ENCODE measurements around the gene PCDHGA4.
"Not testable (repeated sequence)": the region's sequence is repeated elsewhere in the genome, so short reads cannot be mapped to it uniquely, and the experiment has no call there.

PCDHGA4 gene

DNA sequence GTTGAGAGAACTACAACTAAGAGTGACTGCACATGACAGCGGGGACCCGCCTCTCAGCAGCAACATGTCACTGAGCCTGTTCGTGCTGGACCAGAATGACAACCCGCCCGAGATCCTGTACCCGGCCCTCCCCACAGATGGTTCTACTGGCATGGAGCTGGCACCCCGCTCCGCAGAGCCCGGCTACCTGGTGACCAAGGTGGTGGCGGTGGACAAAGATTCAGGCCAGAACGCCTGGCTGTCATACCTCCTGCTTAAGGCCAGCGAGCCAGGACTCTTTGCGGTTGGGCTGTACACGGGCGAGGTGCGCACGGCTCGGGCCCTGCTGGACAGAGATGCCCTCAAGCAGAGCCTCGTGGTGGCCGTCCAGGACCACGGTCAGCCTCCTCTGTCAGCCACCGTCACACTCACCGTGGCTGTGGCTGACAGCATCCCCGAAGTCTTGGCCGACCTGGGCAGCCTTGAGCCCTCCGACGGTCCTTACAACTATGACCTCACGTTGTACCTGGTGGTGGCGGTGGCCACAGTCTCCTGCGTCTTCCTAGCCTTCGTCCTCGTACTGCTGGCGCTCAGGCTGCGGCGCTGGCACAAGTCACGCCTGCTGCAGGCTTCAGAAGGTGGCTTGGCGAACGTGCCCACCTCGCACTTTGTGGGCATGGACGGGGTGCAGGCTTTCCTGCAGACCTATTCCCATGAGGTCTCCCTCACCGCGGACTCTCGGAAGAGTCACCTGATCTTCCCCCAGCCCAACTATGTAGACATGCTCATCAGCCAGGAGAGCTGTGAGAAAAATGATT is 29.8 kb downstream of the PCDHGA4 start:
- DNase-seq (ENCODE audit: low read depth in 2 of 2), result no peak

GRCh38 chr5:141387557-141388311 is 32.9 kb downstream of the PCDHGA4 start, which contains the start of gene PCDHGB4:
Gene PCDHGB4, plus strand, starts transcription at chr5:141387698. Its CDS starts 187 bp downstream, at chr5:141387885.
- DNase-seq (ENCODE audit: low read depth in 2 of 2), result not testable (repeated sequence)

GRCh38 chr5:141388661-141389060 is 33.8 kb downstream of the PCDHGA4 start:
- no peak for DNase-seq (ENCODE audit: low read depth in 2 of 2)

- no peak for DNase-seq (ENCODE audit: low read depth in 2 of 2)
Measured at GRCh38 chr5:141389153-141390042, 34.6 kb downstream of the PCDHGA4 start.

DNA sequence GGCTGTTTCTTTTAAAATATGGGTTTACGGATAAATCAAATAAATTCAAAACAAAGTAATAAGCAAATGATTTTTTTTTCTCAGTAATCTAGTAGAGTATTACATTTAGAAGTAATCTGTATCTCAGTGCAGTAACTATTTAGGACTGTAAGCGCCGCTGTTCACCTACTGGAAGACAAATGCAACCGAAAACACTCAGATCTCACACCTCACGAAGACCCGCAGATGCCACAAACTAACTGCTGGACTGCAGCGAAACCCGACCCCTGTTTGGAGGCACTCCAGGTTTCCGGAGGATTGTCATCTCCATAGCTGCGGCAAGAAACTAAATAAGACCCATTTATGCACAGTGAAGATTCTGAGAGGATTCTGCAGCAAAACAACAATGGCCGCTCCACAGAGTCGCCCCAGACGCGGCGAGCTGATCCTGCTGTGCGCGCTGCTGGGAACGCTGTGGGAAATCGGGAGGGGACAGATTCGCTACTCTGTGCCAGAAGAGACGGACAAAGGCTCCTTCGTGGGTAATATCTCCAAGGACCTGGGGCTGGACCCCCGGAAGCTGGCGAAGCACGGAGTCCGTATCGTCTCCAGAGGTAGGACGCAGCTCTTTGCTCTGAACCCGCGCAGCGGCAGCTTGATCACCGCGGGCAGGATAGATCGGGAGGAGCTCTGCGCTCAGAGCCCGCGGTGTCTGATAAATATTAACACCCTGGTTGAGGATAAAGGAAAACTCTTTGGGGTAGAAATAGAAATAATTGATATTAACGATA is 37.8 kb downstream of the PCDHGA4 start, which contains the start of gene PCDHGA8:
TSS of gene PCDHGA8 (plus strand) at position 205 of the 770 bp plus-strand sequence. CDS start at position 386, 181 bp downstream.
- no peak for DNase-seq (ENCODE audit: low read depth in 2 of 2)

DNA sequence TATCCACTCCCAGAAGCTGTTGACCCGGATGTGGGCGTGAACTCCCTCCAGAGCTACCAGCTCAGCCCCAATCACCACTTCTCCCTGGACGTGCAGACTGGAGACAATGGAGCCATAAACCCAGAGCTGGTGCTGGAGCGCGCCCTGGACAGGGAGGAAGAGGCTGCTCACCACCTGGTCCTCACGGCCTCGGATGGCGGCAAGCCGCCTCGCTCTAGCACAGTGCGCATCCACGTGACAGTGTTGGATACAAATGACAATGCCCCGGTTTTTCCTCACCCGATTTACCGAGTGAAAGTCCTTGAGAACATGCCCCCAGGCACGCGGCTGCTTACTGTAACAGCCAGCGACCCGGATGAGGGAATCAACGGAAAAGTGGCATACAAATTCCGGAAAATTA is 38.4 kb downstream of the PCDHGA4 start:
- no peak for DNase-seq (ENCODE audit: low read depth in 2 of 2)

DNA sequence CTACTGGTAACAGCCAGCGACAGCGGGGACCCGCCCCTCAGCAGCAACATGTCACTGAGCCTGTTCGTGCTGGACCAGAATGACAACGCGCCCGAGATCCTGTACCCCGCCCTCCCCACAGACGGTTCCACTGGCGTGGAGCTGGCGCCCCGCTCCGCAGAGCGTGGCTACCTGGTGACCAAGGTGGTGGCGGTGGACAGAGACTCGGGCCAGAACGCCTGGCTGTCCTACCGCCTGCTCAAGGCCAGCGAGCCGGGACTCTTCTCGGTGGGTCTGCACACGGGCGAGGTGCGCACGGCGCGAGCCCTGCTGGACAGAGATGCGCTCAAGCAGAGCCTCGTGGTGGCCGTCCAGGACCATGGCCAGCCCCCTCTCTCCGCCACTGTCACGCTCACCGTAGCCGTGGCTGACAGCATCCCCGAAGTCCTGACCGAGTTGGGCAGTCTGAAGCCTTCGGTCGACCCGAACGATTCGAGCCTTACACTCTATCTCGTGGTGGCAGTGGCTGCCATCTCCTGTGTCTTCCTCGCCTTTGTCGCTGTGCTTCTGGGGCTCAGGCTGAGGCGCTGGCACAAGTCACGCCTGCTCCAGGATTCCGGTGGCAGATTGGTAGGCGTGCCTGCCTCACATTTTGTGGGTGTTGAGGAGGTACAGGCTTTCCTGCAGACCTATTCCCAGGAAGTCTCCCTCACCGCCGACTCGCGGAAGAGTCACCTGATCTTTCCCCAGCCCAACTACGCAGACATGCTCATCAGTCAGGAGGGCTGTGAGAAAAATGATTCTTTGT is 39.8 kb downstream of the PCDHGA4 start:
- not testable (repeated sequence) for DNase-seq (ENCODE audit: low read depth in 2 of 2)

GRCh38 chr5:141397756-141398551 is 43.1 kb downstream of the PCDHGA4 start, which contains the start of gene PCDHGB5:
Gene PCDHGB5, plus strand, starts transcription at chr5:141397947. Its CDS starts 181 bp downstream, at chr5:141398128.
- peak in 1 of 2 donors; percentile 20 for DNase-seq (ENCODE audit: low read depth in 2 of 2)

GRCh38 chr5:141398608-141399007 is 43.8 kb downstream of the PCDHGA4 start:
- DNase-seq (ENCODE audit: low read depth in 2 of 2), result no peak

DNA sequence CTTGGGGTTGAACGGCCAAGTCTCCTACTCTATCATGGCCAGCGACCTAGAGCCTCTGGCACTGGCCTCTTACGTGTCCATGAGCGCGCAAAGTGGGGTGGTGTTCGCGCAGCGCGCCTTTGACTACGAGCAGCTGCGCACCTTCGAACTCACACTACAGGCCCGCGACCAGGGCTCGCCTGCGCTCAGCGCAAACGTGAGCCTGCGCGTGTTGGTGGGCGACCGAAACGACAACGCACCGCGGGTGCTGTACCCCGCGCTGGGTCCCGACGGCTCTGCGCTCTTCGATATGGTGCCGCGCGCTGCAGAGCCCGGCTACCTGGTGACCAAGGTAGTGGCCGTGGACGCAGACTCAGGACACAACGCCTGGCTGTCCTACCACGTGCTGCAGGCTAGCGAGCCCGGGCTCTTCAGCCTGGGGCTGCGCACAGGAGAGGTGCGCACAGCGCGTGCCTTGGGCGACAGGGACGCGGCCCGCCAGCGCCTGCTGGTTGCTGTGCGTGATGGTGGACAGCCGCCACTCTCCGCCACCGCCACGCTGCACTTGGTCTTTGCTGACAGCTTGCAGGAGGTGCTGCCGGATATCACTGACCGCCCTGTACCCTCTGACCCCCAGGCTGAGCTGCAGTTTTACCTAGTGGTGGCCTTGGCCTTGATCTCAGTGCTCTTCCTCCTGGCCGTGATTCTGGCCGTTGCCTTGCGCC is 44.9 kb downstream of the PCDHGA4 start:
- DNase-seq (ENCODE audit: low read depth in 2 of 2), result no peak

DNA sequence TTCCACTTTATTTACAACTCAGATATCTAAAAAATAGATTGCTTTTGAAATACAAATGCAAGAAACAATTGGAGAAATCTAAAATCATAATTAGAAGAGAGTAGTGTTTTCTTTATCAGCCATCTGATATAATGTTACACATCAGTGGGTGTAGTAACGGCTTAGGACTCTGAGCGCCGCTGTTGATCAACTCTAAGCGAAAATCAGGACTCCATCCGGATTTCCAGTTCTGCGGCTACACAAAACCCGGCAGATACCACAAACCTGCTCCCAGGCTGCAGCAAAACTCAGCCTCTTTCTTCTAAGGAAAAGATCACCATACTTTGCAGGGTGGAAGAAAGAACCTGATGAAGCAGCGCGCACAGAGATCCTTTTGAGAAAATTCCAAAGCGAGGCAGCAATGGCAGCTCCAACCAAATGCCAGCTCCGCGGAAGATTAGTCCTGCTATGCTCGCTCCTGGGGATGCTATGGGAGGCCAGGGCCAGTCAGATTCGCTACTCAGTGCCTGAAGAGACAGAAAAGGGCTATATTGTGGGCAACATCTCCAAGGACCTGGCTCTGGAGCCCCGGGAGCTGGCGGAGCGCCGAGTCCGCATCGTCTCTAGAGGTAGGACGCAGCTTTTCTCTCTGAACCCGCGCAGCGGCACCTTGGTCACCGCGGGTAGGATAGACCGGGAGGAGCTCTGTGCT is 47.9 kb downstream of the PCDHGA4 start, which contains the start of gene PCDHGA9:
TSS of gene PCDHGA9 (plus strand) at position 226 of the 691 bp plus-strand sequence. CDS start at position 401, 175 bp downstream.
- DNase-seq (ENCODE audit: low read depth in 2 of 2), result no peak

DNA sequence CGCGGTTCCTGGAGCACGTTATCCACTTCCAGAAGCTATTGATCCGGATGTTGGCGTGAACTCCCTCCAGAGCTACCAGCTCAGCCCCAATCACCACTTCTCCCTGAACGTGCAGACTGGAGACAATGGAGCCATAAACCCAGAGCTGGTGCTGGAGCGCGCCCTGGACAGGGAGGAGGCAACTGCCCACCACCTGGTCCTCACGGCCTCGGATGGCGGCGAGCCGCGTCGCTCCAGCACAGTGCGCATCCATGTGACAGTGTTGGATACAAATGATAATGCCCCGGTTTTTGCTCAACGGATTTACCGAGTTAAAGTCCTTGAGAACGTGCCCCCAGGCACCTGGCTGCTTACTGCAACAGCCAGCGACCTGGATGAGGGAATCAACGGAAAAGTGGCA is 48.6 kb downstream of the PCDHGA4 start:
- DNase-seq (ENCODE audit: low read depth in 2 of 2), result no peak

Measured in stimulated activated CD4-positive, alpha-beta T cell treated with anti-CD3 and anti-CD28 coated beads, Interleukin-15, amount 100 ng/mL, for 48 hours (primary cell).